NCI-H146 (cell line): ENCODE data around the gene CCL25.

ENCODE experiments used
- DNase-seq: peaks from one replicate; lab custom pipeline; 2025; lab: John Stamatoyannopoulos, UW

CCL25 gene

GRCh38 chr19:8110931-8111330 is 58.4 kb downstream of the CCL25 start:
- DNase-seq = no peak

GRCh38 chr19:8111376-8111775 is 58.8 kb downstream of the CCL25 start:
- no peak for DNase-seq
